T follicular helper cell (primary cell): Measurements from ENCODE around the gene GC.
"Not testable (repeated sequence)": the region's sequence is repeated elsewhere in the genome, so short reads cannot be mapped to it uniquely, and the experiment has no call there.

Experiments
- DNase-seq: peaks from one replicate; pipeline ENCODE4 v3.0.0-alpha.2; 2020; ENCODE audit warnings: low read depth

GC gene

GRCh38 chr4:71768123-71768522 is 15.8 kb downstream of the GC start:
- DNase-seq: no peak

- DNase-seq: no peak
These were observed 18.0 kb downstream of the GC start for GRCh38 chr4:71765821-71766383.

GRCh38 chr4:71765350-71765749 is 18.5 kb downstream of the GC start:
- no peak for DNase-seq

- no peak for DNase-seq
These were observed 31.4 kb downstream of the GC start for GRCh38 chr4:71752383-71753042.

GRCh38 chr4:71749008-71749594 is 34.8 kb downstream of the GC start:
- no peak for DNase-seq

GRCh38 chr4:71746379-71746778 is 37.5 kb downstream of the GC start:
- no peak for DNase-seq

- DNase-seq: not testable (repeated sequence)
These were observed 45.1 kb downstream of the GC start for GRCh38 chr4:71738782-71739181.

GRCh38 chr4:71732706-71733105 is 51.2 kb downstream of the GC start:
- no peak for DNase-seq

- DNase-seq: no peak
These were observed 51.8 kb downstream of the GC start for GRCh38 chr4:71732066-71732465.

GRCh38 chr4:71729856-71730255 is 54.0 kb downstream of the GC start:
- DNase-seq: no peak

GRCh38 chr4:71713611-71714203 is 70.2 kb downstream of the GC start:
- DNase-seq: no peak

GRCh38 chr4:71711985-71712348 is 71.9 kb downstream of the GC start:
- no peak for DNase-seq

GRCh38 chr4:71711044-71711984 is 72.6 kb downstream of the GC start:
- no peak for DNase-seq

- DNase-seq: no peak
These were observed 73.9 kb downstream of the GC start for GRCh38 chr4:71709961-71710360.

- no peak for DNase-seq
These were observed 85.7 kb downstream of the GC start for GRCh38 chr4:71698141-71698540.

- DNase-seq: no peak
These were observed 86.8 kb downstream of the GC start for GRCh38 chr4:71697031-71697430.

GRCh38 chr4:71694961-71695360 is 88.9 kb downstream of the GC start:
- no peak for DNase-seq

GRCh38 chr4:71692963-71693362 is 90.9 kb downstream of the GC start:
- no peak for DNase-seq

GRCh38 chr4:71692198-71692597 is 91.7 kb downstream of the GC start:
- DNase-seq: no peak
